H54 (cell line): Measurements from ENCODE around the gene SPRR2D.

Experiments
- DNase-seq: peaks from one replicate; pipeline ENCODE4 v3.0.0; 2011; ENCODE audit warnings: low spot score, mixed read lengths; ENCODE audit not compliant: insufficient read length
- FAIRE-seq: peaks from 3 replicates; lab custom pipeline; 2011; peaks lifted over from hg19 to GRCh38; lab: Jason Lieb, UNC
- POLR2A ChIP-seq: IDR thresholded peaks from 2 replicates; pipeline ENCODE4 v1.6.1; 2011; ENCODE audit warnings: low read depth, mild to moderate bottlenecking, low read length

SPRR2D gene

DNA sequence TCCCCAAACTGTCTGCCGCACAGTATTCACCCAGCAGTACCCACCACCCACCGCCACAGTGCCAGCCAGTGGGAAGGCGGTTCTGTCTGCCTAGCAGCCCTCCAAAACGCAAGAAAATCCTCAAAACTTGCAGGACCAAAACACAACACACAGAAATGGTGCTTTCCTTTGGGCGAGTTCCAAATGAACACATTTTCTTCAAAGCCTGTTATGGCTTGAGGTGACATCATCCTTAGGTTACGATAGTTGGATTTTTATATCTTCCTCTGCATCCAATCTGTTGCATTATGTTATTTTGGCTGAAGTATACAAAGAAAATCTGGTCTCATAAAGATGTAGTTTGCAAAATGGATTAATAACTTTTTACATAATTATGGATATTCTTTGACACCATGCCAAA, 47.7 kb downstream of the SPRR2D start:
- DNase-seq: no peak

More for the DNA sequence above, 47.7 kb downstream of the SPRR2D start:
- no peak for FAIRE-seq
- TF ChIP-seq POLR2A: no peak
